K562 (cell line): ENCODE measurements around the gene PCNX4. TPM values are rescaled to one million over a fixed set of nuclear protein-coding genes. Genes with fewer than 3 reads are reported as not detected.

Experiments used
- ATAC-seq: fragments of 200-7000 bp; cut with Tn5 transposase; 3 replicates; pipeline ENCODE4 v1.9.1; 2020; ENCODE audit warnings: moderate library complexity
- BruUV-seq: library from RNA; stranded (reverse); fragments of 400-500 nt; replicated peaks from 2 replicates; lab custom pipeline; 2021; lab: Mats Ljungman, UMichigan
- CTCF ChIA-PET: fragments of 300-600 bp; formaldehyde crosslinking; extraction: SDS; loops from one replicate; lab custom pipeline; 2021; ENCODE audit warnings: low intra/inter-chr PET ratio; lab: Yijun Ruan, JAX
- POLR2A ChIA-PET: fragments of 300-600, 350-650 bp; sonication (Branson Sonifier 250); formaldehyde crosslinking; extraction: SDS; loops from one replicate; lab custom pipeline; 2021; ENCODE audit warnings: antibody characterized with exemption, inconsistent platforms; lab: Yijun Ruan, JAX
- DNase-seq, 4 experiments: peaks; one replicate each; pipeline versions ENCODE4 v3.0.0 to v3.0.0-alpha.2; 2011 to 2018; ENCODE audit warnings: low spot score in 3 of 4, mixed read lengths in 3 of 4; ENCODE audit errors: extremely low read depth in 1 of 4
- FAIRE-seq: peaks from 2 replicates; lab custom pipeline; 2011; peaks lifted over from hg19 to GRCh38; lab: Jason Lieb, UNC
- H2AFZ ChIP-seq: 2 replicates; pipeline ENCODE4 v1.6.0; 2011; ENCODE audit warnings: low read depth, low read length, control low read depth, inconsistent platforms
- H3K27ac ChIP-seq: fragments of 200-600 bp; 3 replicates; pipeline ENCODE4 v1.8.0; 2011; ENCODE audit warnings: low read depth, mild to moderate bottlenecking, control low read depth, inconsistent platforms, low read length, moderate library complexity, mixed read lengths; ENCODE audit errors: extremely low read depth
- H3K27me3 ChIP-seq, 2 experiments: fragments of 300-600 bp in 1 of 2; 2 replicates in 1 of 2; 3 replicates in 1 of 2; pipeline versions ENCODE4 v1.6.0 to v1.8.0; 2011; ENCODE audit warnings: inconsistent platforms in 2 of 2, low read length in 2 of 2, mild to moderate bottlenecking in 1 of 2, mixed read lengths in 1 of 2, moderate library complexity in 1 of 2; ENCODE audit not compliant: control insufficient read depth in 2 of 2, insufficient read depth in 2 of 2
- H3K36me3 ChIP-seq: fragments of 300-600 bp; 3 replicates; pipeline ENCODE4 v1.8.0; 2011; ENCODE audit warnings: mild to moderate bottlenecking, low read length, inconsistent platforms; ENCODE audit not compliant: control insufficient read depth, insufficient read depth
- H3K4me1 ChIP-seq, 2 experiments: fragments of 200-600 bp in 1 of 2; replicated peaks in 1 of 2; 2 replicates in 1 of 2; 3 replicates in 1 of 2; pipeline versions ENCODE4 v1.5.1 to v1.8.0; 2011; ENCODE audit warnings: inconsistent platforms in 2 of 2, low read length in 2 of 2, mild to moderate bottlenecking in 1 of 2, mixed read lengths in 1 of 2, moderate library complexity in 1 of 2; ENCODE audit not compliant: control insufficient read depth in 2 of 2, insufficient read depth in 2 of 2
- H3K4me2 ChIP-seq: 2 replicates; pipeline ENCODE4 v1.6.1; 2011; ENCODE audit warnings: low read length, control low read depth, inconsistent platforms, mixed read lengths; ENCODE audit not compliant: insufficient read depth
- H3K4me3 ChIP-seq: fragments of 200-600 bp; sonication (generic), shearing (Covaris generic); 2 replicates; pipeline ENCODE4 v1.5.1; 2016; ENCODE audit warnings: control low read depth, inconsistent platforms
- H3K79me2 ChIP-seq: fragments of 200-600 bp; 3 replicates; pipeline ENCODE4 v1.8.0; 2011; ENCODE audit warnings: low read length, inconsistent platforms; ENCODE audit not compliant: control insufficient read depth, insufficient read depth
- H3K9ac ChIP-seq, 2 experiments: 2 replicates each; pipeline versions ENCODE4 v1.6.0 to v1.6.1; 2011; ENCODE audit warnings: low read depth in 2 of 2, low read length in 2 of 2, control low read depth in 1 of 2, inconsistent platforms in 1 of 2, mild to moderate bottlenecking in 1 of 2, mixed read lengths in 1 of 2; ENCODE audit not compliant: insufficient read depth in 1 of 2
- H3K9me1 ChIP-seq: one replicate; pipeline ENCODE4 v1.6.0; 2011; ENCODE audit warnings: inconsistent platforms, mild to moderate bottlenecking, low read length, moderate library complexity; ENCODE audit not compliant: control insufficient read depth, insufficient read depth
- H3K9me3 ChIP-seq: replicated peaks from 2 replicates; pipeline ENCODE4 v1.5.1; 2011; ENCODE audit warnings: low read depth, low read length, inconsistent platforms; ENCODE audit not compliant: control insufficient read depth, insufficient read depth
- H4K20me1 ChIP-seq: replicated peaks from 2 replicates; pipeline ENCODE4 v1.6.1; 2011; ENCODE audit warnings: low read length, inconsistent platforms, mixed read lengths; ENCODE audit not compliant: control insufficient read depth, insufficient read depth
- PRDM10 ChIP-seq: fragments of 450-650 bp; IDR thresholded peaks from 2 replicates; pipeline ENCODE4 v1.6.1; 2018; ENCODE audit not compliant: partially characterized antibody
- SNAPC5 ChIP-seq: fragments of 250-450 bp; sonication (Bioruptor Pico); IDR thresholded peaks from 2 replicates; pipeline ENCODE4 v1.8.0; 2021; ENCODE audit warnings: moderate library complexity, mild to moderate bottlenecking, inconsistent platforms
- WGBS: fragments of 100-300 bp; shearing (Covaris generic); methylation state at CpG from one replicate; pipeline ENCODE4 v1.1.6; 2016; ENCODE audit warnings: low coverage, mixed read lengths; ENCODE audit not compliant: insufficient coverage; ENCODE audit errors: missing lambda C conversion rate; 5-methylcytosine and 5-hydroxymethylcytosine counted together
- in situ Hi-C: fragments of 300-500 bp; cut with MboI; formaldehyde crosslinking; loops from 4 replicates; pipeline ENCODE4 v1.15.0; 2018; ENCODE audit warnings: inconsistent platforms, mixed read lengths
- intact Hi-C: fragments of 100-400 bp; cut with micrococcal nuclease; formaldehyde crosslinking; loops from 2 replicates; pipeline ENCODE4 v1.14.2; 2022
- polyA plus RNA-seq, 8 experiments: library from polyadenylated mRNA; depleted of rRNA in 4 of 8; stranded (reverse) in 5 of 8; unstranded in 3 of 8; fragments of >200 nt; fragmentation: Nextera tagmentation in 2 of 8; fragmentation: Illumina TruSeq in 1 of 8; extraction: Ambion mirVana in 2 of 8; extraction: Trizol in 1 of 8; gene quantifications; 2 replicates each; pipeline versions ENCODE4 v1.2.1 to v1.2.3, GENCODE V29; 2011 to 2014; ENCODE audit warnings: inconsistent platforms in 1 of 8, missing spikeins in 1 of 8
- total RNA-seq, 7 experiments: library from RNA; depleted of rRNA in 6 of 7; stranded (reverse); fragments of >200 nt in 6 of 7; fragmentation: Illumina TruSeq in 2 of 7; extraction: Trizol in 2 of 7; gene quantifications; 2 replicates each; pipeline versions ENCODE4 v1.2.1 to v1.2.3, GENCODE V29; 2011 to 2021; ENCODE audit warnings: low replicate concordance in 1 of 7

The PCNX4 gene
- total and polyA plus RNA-seq, 9 of the 15 experiments (the other 6 are each of a cell fraction or from before 2014, with no cell fraction given): 10.0 to 41.2 (median 22.4) TPM

GRCh38 chr14:60212503-60213371, 121.0 kb downstream of the PCNX4 start:
- intact Hi-C loops (no loop called here), in situ Hi-C loops (no loop called here)
- no peaks in the 10 kb centered on the region for H4K20me1 ChIP-seq
- H3K79me2 ChIP-seq: no peaks in the 10 kb centered on the region
- FAIRE-seq: no peak
- BruUV-seq: no TSS peak
- no peaks in the 10 kb centered on the region for H3K4me1 ChIP-seq
- TF ChIP-seq SNAPC5 (CRISPR knock-in tag) (no peak), PRDM10 (peak; percentile 84)
- no peaks in the 10 kb centered on the region for H3K9me1 ChIP-seq
- no peaks in the 10 kb centered on the region for H3K27me3 ChIP-seq
- POLR2A ChIA-PET: interaction anchor here (1.3 kb wide), 1 partner anchor 12 kb away, joined by 3 read pairs; no protein-coding TSS in a partner anchor
- H3K9ac ChIP-seq: no peak overlapping the region
- H3K4me3 ChIP-seq: no peak overlapping the region
- no peak overlapping the region for H2AFZ ChIP-seq
- DNase-seq: no peak
- CTCF ChIA-PET: no interaction called here
- ATAC-seq: no peak
- no peaks in the 10 kb centered on the region for H3K9me3 ChIP-seq
- 20% methylated on average over 5 of the region's 5 CpGs for WGBS
- H3K4me2 ChIP-seq: no peak overlapping the region
- H3K27ac ChIP-seq: no peak overlapping the region
- no peaks in the 10 kb centered on the region for H3K36me3 ChIP-seq
